GM18508 (cell line): ENCODE results near the gene FGF4.
"Not testable (repeated sequence)": the region's sequence is repeated elsewhere in the genome, so short reads cannot be mapped to it uniquely, and the experiment has no call there.

Source experiments
- ATAC-seq: cut with Tn5 transposase; IDR thresholded peaks from one replicate; pipeline ENCODE4 v1.9.1; 2021; ENCODE audit warnings: moderate number of reproducible peaks; ENCODE audit not compliant: insufficient read depth, unreplicated experiment

Gene FGF4

DNA sequence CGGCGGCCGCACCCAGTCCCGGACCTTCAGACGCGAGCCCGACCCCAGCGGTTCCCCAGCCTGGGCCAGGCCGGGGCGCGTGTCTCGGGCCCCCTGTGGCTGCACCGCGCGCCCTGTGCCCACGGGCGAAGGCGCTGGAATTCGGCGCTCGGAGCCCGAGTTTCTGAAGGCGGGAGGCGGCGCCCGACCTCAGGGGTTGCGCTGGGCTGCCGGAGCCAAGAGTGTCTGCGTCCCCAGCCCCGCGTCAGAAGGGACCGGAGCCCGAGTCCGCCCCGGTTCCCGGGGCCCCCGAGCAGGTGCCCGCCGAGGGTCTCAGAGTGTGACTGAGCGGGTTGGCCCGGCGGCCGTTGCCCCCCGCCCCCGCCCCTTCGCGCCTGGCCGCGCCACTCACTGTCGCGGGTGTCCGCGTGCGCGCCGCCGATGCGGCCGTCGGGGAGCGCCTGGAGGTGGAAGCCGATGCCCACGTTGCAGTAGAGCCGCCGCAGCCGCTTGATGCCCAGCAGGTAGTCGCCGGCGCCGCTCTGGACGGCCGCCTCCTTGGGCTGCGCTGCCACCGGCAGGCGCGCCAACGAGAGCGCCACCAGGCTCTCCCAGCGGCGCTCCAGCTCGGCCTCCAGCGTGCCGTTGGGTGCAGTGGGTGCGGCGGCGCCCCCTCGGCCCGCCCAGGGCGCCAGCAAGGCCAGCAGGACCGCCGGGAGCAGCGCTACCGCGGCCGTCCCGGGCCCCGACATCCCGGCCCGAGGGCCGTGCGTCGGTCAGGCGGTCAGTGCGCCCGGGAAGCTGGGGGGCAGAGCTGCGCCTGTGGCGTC is 583 bp downstream of the FGF4 start:
- no peak for ATAC-seq

DNA sequence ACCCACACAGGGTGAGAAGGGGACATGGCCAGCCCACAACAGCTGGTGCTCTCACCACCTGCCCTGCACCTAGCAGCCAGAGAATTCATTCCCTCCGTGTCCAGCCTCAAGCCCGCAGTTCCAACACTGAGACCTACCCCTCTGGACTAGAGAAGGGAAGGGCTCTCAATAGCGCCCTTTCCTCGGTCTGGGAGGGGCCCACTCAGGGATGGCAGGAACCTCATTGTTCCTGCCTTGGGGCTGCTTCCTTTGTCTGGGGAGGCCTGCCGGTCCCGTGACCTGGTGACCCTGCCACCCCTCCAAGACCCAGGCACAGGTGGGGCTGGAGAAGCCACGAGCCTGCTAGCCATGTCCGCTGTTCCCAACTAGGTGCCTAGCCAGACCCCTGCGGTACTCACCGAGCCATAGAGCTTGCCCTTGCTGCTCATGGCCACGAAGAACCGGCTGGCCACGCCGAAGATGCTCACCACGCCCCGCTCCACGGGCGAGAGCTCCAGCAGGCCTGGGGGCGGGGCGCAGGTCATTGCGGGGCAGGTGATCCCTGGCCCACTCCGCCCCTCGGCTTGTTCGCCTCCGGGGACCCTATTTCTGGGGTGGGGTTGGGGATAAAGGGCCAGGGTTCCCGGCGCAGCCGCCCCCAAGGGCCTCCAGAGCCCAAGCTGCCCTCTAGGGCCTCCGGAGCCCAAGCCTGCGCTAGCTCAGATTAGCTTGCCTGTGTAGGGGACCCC is 1.4 kb downstream of the FGF4 start:
- no peak for ATAC-seq

DNA sequence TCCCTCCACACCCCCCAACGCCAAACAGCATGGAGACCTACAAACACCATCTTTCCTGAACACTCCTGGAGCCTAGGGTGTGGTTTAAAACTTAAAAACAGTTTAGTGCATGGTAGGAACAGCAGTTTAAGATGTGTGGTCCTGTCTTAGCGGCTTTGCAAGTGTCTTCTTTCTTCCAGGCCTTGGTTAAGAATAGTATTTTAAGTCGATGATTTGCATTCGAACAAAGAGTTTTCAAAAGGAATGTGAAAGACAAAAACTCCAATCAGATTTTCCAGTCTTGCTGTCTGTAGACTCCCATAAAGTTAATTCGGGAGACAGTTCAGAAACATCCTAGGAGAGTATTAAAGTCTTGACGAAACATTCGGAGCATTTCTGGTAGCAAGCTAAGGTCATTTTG is 3.7 kb downstream of the FGF4 start:
- ATAC-seq = no peak

DNA sequence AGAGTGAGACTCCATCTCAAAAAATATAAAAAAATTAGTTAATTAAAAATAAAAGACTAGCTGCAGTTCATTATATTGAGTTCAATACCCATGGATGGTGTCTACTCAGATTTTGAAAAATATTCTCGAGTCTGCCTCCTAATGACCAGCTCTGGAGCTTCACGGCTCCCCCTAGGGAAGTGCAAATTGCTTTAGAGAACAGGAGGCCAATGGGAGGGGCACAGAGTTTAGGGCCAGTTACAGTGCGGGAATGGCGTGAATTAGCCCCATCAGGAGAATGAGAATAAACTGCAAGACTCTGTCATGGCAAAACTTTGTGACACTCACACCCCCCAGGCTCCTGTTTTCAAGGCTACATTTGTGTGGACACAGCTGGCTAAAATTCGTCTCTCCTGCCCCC is 4.6 kb downstream of the FGF4 start:
- no peak for ATAC-seq

DNA sequence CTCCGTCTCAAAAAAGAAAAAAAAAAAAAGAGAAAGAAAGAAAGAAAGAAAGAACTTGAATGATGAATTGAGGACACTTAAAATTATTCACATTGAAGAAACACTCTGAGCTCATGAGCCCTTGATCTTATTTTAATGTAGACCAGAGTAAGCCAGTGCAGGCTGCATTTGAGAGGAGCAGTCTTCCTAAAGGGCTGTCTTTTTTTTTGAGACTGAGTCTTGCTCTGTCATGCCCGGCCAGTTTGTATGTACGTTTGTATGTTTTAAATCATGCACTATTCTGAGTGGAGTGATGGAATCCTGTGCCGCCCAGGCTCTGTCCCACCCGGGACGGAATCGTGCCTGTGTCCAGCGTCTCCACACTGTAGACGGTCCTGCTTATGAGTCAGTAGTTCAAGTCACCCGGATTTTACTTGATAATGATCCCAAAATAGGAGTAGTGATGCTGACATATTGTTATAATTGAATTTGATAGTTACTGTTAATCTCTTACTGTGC is 9.6 kb downstream of the FGF4 start:
- no peak for ATAC-seq

DNA sequence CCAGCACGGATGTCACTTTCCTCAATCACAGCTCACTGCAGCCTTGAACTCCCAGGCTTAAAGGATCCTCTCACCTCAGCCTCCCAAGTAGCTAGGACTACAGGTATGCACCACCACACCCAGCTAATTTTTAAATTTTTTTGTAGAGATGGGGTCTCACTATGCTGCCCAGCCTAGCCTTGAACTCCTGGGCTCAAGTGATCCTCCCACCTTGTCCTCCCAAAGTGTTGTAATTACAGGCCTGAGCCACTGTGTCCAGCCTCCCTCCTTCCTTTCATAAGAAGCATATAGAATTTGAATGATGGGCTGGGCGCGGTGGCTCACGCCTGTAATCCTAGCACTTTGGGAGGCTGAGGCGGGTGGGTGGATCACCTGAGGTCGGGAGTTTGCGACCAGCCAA is 10.2 kb downstream of the FGF4 start:
- ATAC-seq = not testable (repeated sequence)

DNA sequence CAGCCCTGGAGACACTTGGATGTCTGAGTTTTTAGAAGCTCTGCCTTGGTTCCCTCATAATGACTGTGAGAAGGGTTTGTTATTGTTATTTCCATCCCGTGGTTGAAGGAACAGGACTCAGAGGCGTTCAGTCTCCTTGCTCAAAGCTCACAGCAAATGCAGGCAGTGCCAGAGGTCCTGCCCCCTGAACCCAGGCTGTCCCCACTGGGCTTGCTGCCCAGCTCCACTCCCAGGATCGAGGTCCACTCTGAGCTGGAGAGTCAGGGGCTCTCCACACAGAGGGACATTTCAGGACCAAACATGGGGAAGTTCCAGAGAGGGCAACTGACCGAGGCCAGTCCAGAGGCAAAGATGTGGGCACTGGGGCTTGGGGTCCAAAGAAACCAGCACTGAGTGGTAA is 14.8 kb downstream of the FGF4 start:
- ATAC-seq = no peak

DNA sequence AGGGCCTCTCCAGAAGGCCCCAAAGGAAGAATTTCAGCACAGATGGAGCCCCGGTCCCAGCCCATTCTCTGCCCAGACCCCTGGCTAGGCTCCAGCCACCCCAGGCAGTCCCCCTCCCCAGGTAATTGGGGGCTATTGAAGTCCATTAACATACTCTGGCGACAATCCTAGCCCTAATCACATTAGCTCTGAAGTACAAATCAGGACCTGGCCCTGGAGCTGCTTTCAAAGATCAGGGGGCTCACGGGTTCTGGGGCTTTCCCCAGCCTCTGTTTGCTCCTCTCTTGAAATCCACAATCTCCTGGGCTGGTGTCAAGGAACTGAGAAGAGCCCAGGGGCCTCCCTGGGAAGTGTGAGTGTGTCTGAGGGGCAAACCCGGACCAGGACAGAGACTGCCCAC is 22.3 kb downstream of the FGF4 start:
- no peak for ATAC-seq

DNA sequence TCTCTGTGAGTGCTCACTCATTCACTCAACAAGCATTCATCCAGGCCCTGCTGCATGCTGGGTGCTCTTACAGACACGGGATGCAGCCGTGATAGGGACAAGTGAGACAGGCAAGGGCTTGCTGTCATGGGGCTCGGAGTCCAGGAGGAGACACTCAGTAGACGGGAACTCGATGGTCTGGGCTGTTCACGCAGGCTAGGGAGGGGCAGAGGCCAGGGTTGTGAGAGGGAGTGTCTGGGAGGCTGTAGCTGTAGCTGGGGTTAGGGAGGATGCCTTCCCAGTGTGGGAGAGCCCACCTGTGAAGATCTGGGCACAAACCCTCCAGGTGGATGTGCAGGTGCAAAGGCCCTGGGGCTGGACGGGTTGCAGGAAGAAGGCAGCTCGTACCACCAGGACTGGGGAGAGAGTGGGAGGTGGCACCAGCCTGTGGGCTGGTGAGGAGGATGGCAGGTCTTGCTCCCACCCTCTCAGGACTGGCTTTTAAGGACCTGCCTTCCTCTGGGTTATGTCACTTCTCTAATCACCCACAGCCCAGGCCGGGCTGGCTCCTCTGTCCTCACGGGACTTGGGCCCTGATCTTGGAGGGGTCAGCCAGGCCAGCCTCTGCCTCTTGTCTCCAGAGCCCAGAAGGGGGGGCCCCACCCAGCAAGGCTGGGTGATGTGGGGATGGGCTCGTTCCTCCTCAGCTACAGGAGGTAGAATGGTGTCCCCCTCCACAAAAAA is 24.1 kb downstream of the FGF4 start:
- no peak for ATAC-seq

DNA sequence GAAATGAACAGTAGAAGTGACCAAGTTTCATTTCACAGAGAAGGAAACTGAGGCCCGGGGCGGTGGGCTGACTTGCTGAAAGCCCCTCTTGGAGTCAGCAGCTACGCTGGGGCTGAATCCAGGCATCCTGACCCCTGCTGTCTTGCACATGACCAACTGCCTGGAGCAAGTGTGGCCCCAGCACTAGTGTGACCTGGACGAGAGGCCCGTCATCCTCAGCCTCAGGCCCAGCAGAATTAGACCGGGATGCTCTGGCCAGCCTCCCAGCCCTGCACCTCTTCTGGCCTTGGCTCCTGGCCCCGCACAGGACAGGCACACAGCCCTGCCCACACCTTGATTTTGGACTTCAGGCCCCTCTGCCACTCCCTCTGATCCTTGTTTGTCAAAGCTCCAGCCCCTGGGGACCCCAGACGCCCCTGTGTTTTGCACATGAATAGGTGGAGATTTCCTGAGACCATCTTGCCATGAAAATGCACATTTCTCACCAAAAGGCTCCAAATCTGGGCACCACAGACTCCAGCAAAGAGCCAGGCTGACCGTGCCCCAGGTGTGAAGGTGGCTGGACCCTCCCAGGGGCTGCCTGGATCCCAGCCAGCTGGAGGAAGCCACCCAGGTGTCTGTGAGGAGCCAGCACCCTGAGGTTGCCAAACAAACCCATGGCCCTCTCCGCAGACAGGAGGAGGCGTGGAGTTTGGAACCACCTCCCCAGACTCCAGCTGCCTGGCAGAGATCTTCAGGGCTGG is 24.9 kb downstream of the FGF4 start:
- no peak for ATAC-seq

DNA sequence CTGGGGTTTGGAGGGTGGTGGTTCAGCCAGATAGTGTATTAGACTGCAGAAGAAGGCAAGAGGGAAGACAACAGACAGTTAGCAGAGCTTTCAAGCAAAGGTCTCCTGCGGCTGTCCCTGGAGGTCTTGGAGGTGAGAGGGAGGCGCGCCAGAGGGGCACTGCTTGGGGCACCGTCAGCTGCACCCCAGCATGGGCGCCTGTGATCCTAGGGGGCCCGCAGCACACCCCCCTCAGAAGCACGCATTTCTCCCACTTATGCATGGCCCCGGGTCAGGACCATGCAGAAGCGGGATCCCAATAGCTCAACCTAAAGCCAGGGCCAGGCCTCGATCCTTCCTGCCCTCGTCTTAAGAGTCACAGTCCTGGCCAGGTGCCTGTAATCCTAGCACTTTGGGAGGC is 26.5 kb downstream of the FGF4 start:
- ATAC-seq = no peak

DNA sequence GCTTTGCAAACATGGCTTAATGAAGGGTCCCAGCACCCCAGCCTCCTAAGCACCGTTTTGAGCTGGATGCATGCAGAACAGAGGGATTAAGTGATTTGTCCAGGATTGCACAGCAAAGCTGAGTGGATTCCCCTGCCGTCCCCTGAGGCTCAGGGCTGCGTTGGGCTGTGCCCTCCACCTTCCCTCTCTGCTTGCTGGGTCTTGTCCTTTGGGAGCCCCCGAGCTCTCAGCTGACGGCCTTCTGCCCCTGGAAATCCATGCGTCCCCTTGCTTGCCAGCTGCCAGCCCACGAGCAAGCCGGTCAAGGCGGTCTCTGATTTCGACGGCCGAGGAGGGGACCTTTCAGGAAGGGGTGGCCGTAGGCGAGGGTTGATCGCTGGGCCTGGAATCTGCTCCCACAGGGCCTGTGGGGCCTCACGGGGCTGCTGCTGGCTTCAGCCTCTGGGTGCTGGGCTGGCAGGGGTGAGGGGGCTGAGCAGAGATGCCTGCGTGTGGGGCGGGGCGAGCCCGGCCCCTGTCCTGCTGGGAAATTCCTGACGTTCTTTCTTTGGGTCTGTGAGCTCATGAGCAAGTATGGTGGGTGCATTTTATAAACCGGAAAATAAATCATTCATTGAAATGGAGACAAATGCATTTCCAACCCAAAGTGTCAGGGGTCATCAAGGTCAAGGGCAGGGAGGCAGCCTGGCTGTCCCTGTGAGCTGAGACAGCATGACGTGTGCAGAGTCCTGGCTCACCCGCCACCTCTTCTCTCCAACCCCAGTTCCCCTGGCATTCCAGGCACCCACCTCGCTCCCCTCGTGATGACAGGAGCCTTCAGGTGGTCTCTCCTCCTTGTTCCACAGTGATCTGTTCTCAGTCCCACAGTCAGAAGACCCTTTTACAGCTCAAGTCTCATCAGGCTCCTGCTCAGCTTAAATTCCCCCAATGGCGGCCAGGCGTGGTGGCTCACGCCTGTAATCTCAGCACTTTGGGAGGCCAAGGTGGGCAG is 28.1 kb downstream of the FGF4 start:
- no peak for ATAC-seq

DNA sequence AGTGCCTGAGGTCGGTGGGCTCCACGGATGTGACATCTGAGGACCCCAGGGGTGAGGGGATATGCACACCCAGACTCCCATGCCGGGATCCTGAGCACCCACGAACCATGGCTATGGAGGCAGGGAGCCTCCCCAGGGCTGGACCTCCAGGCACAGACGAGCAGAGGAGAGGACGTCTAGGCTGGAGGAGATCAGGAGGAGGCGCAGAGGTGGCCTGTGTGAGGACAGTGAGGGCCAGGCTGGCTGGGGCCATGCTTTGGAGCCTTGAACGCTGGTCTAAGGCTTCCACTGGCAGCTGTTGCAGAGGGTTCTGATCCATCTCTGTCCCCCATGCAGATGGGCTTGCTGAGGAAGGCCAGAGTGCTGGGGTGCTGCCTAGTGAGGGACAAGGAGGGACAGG is 29.0 kb downstream of the FGF4 start:
- ATAC-seq = no peak

DNA sequence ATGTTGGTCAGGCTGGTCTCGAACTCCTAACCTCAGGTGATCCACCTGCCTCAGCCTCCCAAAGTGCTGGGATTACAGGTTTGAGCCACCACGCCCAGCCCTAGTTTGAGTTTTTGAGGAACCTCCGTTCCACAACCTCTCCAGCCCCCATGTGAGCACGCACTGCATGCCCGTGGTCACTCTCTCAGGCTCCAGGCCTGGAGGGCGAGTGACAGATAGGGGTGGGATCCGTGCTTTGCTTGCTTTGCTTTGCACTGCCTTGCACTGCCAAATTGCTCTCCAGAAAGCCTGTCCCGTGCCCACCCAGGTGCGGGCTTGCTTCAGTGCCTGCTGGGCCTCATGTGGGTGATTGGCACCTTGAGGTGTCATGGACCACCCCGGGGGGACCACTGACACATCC is 29.9 kb downstream of the FGF4 start:
- no peak for ATAC-seq

DNA sequence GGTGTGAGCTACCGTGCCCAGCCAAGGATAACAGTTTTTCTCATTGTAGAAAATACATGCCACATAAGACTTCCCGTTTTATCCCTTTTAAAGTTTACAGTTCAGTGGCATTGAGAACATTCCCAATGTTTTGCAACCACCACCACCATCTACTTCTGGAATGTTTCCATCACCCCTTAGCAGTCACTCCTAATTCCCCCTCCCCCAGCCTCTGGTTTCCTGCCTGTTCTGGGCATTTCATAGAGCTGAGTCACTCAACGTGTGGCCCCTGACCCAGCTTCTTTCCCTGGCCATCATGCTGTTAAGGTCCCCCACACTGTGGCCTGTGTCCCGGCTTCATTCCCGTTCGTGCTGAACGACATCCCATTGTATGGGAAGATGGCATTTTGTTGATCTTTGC is 30.7 kb downstream of the FGF4 start:
- no peak for ATAC-seq

DNA sequence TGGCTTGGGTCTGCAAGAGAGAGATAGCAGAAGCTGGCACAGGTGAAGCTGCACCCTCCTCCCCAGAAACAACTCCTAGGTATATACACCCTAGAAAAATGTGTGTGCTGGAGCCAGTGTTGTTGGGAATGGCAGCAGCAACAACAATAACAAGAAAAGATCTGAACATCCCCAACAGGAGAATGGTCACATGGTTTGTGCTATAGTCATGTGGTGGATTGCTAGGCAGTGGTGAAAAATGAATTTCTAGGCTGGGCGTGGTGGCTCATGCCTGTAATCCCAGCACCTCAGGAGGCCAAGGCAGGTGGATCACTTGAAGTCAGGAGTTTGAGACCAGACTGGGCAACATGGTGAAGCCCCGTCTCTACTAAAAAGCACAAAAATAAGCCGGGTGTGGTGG is 40.3 kb downstream of the FGF4 start:
- ATAC-seq = no peak

DNA sequence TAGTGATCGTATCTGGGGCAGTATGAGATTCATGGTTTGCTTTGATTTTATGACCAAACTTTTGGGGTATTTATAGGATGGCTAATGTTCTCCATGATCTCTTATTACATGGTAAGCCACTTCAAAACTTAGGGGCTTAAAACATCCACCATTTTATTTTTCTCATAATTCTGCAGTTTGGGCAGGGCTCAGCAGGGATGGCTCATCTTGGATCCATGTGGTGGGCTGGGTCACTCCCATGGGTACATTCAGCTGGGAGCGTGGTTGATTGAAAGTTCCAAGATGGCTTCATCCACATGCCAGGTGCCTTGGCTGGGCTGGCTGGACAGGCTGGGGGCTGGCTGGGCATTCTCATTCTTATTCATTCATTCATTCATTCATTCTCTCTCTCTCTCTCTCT is 40.8 kb downstream of the FGF4 start:
- no peak for ATAC-seq

DNA sequence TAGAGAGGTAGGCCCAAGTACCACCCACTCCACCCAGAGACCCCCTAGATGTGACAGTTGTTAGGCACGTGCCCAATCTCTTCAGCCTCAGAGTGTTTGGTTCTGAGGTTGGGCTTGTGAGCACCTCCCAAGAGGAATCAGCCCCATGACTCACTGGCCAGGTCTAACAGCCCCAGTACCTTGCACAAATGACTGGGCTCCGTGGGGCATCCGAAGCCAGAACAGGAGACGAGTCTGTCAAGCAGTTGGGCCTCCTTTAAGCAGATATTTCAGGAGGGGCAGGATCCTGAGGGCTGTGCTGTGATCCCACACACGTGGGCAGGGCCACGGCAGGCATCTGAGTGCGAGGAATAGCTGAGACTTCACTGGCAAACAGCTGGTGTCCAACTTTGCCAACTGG is 42.2 kb downstream of the FGF4 start:
- no peak for ATAC-seq

DNA sequence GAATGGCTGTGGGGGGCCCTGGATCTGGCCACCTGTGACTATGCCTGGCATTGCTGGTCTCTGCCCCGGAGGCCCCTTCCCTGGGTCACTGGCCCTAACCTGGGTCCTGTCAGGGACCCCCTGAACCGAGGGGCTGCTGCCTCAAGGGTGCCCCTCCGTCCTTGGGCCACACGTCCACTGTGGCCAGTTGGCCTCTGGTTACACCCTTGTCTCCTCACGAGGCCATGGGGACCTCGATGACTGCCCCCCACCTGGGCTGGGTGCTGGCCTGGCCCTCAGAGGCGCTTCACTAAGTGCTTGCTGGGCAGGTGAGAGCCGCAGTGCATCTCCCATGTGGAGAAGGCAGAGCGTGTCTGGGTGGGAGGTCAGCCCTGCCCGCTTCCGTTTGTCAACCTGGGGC is 44.0 kb downstream of the FGF4 start:
- no peak for ATAC-seq
